HCT116 (cell line): ENCODE data around the gene CBR4. TPM values are rescaled to one million over a fixed set of nuclear protein-coding genes. Genes with fewer than 3 reads are reported as not detected.

Experiments
- ATAC-seq: fragments of 200-7000 bp; cut with Tn5 transposase; 2 replicates; pipeline ENCODE4 v1.9.1; 2020; ENCODE audit warnings: mild to moderate bottlenecking, moderate library complexity
- BruUV-seq: library from RNA; stranded (reverse); fragments of 400-500 nt; replicated peaks from 2 replicates; lab custom pipeline; 2021; lab: Mats Ljungman, UMichigan
- CTCF ChIA-PET: fragments of 300-600 bp; sonication (Branson Sonifier 250); formaldehyde crosslinking; loops from one replicate; lab custom pipeline; 2021; ENCODE audit warnings: antibody characterized with exemption; lab: Charles Lee
- POLR2A ChIA-PET: fragments of 300-600, 350-600 bp; sonication (Branson Sonifier 250); formaldehyde crosslinking; loops from one replicate; lab custom pipeline; 2021; ENCODE audit warnings: antibody characterized with exemption; lab: Charles Lee
- RAD21 ChIA-PET, 2 experiments: fragments of 300-600 bp; sonication (Branson Sonifier 250); formaldehyde crosslinking; loops; one replicate each; lab custom pipeline; 2023; ENCODE audit warnings: low total read pairs in 2 of 2; ENCODE audit not compliant: uncharacterized antibody in 2 of 2, unreplicated experiment in 2 of 2, low non-redundant PET in 1 of 2; lab: Charles Lee
- DNase-seq: peaks from one replicate; pipeline ENCODE4 v3.0.0-alpha.2; 2010; ENCODE audit warnings: low read depth, low spot score
- H2AFZ ChIP-seq: fragments of 200-600 bp; shearing (Covaris generic), sonication (generic); 2 replicates; pipeline ENCODE4 v1.6.1; 2017; ENCODE audit warnings: low read depth, mixed run types, mixed read lengths, antibody characterized with exemption, low read length; ENCODE audit not compliant: poor library complexity, severe bottlenecking
- H3K27ac ChIP-seq: 2 replicates; pipeline ENCODE4 v1.5.1; 2012; ENCODE audit warnings: low read depth, low read length
- H3K27me3 ChIP-seq: fragments of 200-600 bp; sonication (generic); 2 replicates; pipeline ENCODE4 v1.6.1; 2016; ENCODE audit warnings: mixed run types, low read length, mixed read lengths; ENCODE audit not compliant: insufficient read depth
- H3K36me3 ChIP-seq, 2 experiments: fragments of 200-500 bp in 1 of 2; fragments of 200-600 bp in 1 of 2; sonication (Bioruptor generic) in 1 of 2; sonication (generic) in 1 of 2; 2 replicates each; pipeline versions ENCODE4 v1.5.1 to v1.6.1; 2014 to 2016; ENCODE audit warnings: low read length in 2 of 2, inconsistent platforms in 1 of 2, mixed read lengths in 1 of 2, mixed run types in 1 of 2; ENCODE audit not compliant: insufficient read depth in 2 of 2, control insufficient read depth in 1 of 2
- H3K4me1 ChIP-seq, 2 experiments: fragments of 200-600 bp in 1 of 2; sonication (generic) in 1 of 2; 2 replicates each; pipeline versions ENCODE4 v1.5.1 to v1.6.1; 2012 to 2017; ENCODE audit warnings: low read length in 2 of 2, inconsistent platforms in 1 of 2, mild to moderate bottlenecking in 1 of 2, mixed read lengths in 1 of 2, mixed run types in 1 of 2, moderate library complexity in 1 of 2; ENCODE audit not compliant: insufficient read depth in 2 of 2, control insufficient read depth in 1 of 2
- H3K4me2 ChIP-seq: fragments of 200-600 bp; sonication (generic); 2 replicates; pipeline ENCODE4 v1.6.1; 2017; ENCODE audit warnings: mixed run types, low read length, mixed read lengths
- H3K4me3 ChIP-seq, 2 experiments: fragments of 200-600 bp in 1 of 2; sonication (generic) in 1 of 2; replicated peaks in 1 of 2; 2 replicates each; pipeline ENCODE4 v1.5.1; 2011 to 2016; ENCODE audit warnings: low read length in 2 of 2, control low read depth in 1 of 2, low read depth in 1 of 2, mild to moderate bottlenecking in 1 of 2, mixed read lengths in 1 of 2, mixed run types in 1 of 2
- H3K79me2 ChIP-seq: fragments of 200-600 bp; sonication (generic); 2 replicates; pipeline ENCODE4 v1.6.1; 2017; ENCODE audit warnings: mild to moderate bottlenecking, mixed run types, low read length, moderate library complexity, mixed read lengths; ENCODE audit not compliant: insufficient read depth
- H3K9ac ChIP-seq: fragments of 200-600 bp; sonication (generic); 2 replicates; pipeline ENCODE4 v1.6.1; 2016; ENCODE audit warnings: low read length, mixed read lengths
- H3K9me2 ChIP-seq: fragments of 200-600 bp; sonication (generic), shearing (Covaris generic); 2 replicates; pipeline ENCODE4 v1.6.1; 2017; ENCODE audit warnings: mixed run types, mild to moderate bottlenecking, moderate library complexity; ENCODE audit not compliant: insufficient read depth
- H3K9me3 ChIP-seq, 2 experiments: fragments of 200-500 bp in 1 of 2; fragments of 200-600 bp in 1 of 2; sonication (Bioruptor generic) in 1 of 2; sonication (generic) in 1 of 2; 2 replicates each; pipeline ENCODE4 v1.6.1; 2014 to 2017; ENCODE audit warnings: low read length in 2 of 2, mixed read lengths in 2 of 2, inconsistent platforms in 1 of 2, low read depth in 1 of 2, mild to moderate bottlenecking in 1 of 2, mixed run types in 1 of 2, moderate library complexity in 1 of 2; ENCODE audit not compliant: control insufficient read depth in 1 of 2, insufficient read depth in 1 of 2
- H4K20me1 ChIP-seq: fragments of 200-600 bp; sonication (generic), shearing (Covaris generic); 2 replicates; pipeline ENCODE4 v1.6.1; 2017; ENCODE audit warnings: mixed run types, mild to moderate bottlenecking, moderate library complexity; ENCODE audit not compliant: insufficient read depth
- CBX3 ChIP-seq: IDR thresholded peaks from 2 replicates; pipeline ENCODE4 v1.6.1; 2012; ENCODE audit warnings: low read depth
- CEBPB ChIP-seq: IDR thresholded peaks from 2 replicates; pipeline ENCODE4 v1.6.1; 2012; ENCODE audit warnings: low read depth
- EZH2 ChIP-seq: fragments of 200-600 bp; sonication (generic); IDR thresholded peaks from 2 replicates; pipeline ENCODE4 v1.6.1; 2017; ENCODE audit warnings: antibody characterized with exemption, mixed run types
- EZH2phosphoT487 ChIP-seq: fragments of 200-600 bp; IDR thresholded peaks from 2 replicates; pipeline ENCODE4 v1.6.1; 2018; ENCODE audit warnings: antibody characterized with exemption, borderline replicate concordance
- FOSL1 ChIP-seq: IDR thresholded peaks from 2 replicates; pipeline ENCODE4 v1.6.1; 2012; ENCODE audit warnings: low read depth
- JUND ChIP-seq: IDR thresholded peaks from 2 replicates; pipeline ENCODE4 v1.6.1; 2012
- RAD21 ChIP-seq: IDR thresholded peaks from 2 replicates; pipeline ENCODE4 v1.6.1; 2012; ENCODE audit warnings: low read depth, mild to moderate bottlenecking
- SIN3A ChIP-seq: IDR thresholded peaks from 2 replicates; pipeline ENCODE4 v1.6.1; 2012; ENCODE audit warnings: low read depth
- SRF ChIP-seq: IDR thresholded peaks from 2 replicates; pipeline ENCODE4 v1.6.1; 2012; ENCODE audit warnings: low read depth
- TCF7L2 ChIP-seq: IDR thresholded peaks from 2 replicates; pipeline ENCODE4 v1.7.0; 2011; ENCODE audit warnings: borderline replicate concordance, inconsistent platforms; ENCODE audit not compliant: insufficient read depth, insufficient read length; ENCODE audit errors: extremely low read depth
- YY1 ChIP-seq: IDR thresholded peaks from 2 replicates; pipeline ENCODE4 v1.6.1; 2011; ENCODE audit warnings: low read length, low read depth, moderate library complexity, mild to moderate bottlenecking; ENCODE audit not compliant: insufficient replicate concordance; ENCODE audit errors: extremely low read depth
- ZNF274 ChIP-seq: fragments of 200-500 bp; sonication (Bioruptor generic); IDR thresholded peaks from 2 replicates; pipeline ENCODE4 v1.6.1; 2014; ENCODE audit warnings: mild to moderate bottlenecking, low read depth, low read length, inconsistent platforms
- intact Hi-C: fragments of 100-400 bp; cut with micrococcal nuclease; formaldehyde crosslinking; loops from 2 replicates; pipeline ENCODE4 v1.10.0; 2022
- total RNA-seq: library from RNA; stranded (reverse); gene quantifications from one replicate; pipeline ENCODE4 v1.2.1, GENCODE V29; 2021; ENCODE audit not compliant: unreplicated experiment
- TF ChIP-seq, protein P1 (sequence below): IDR thresholded peaks from 2 replicates; pipeline ENCODE4 v1.6.1; 2012

The CBR4 gene
- total RNA-seq, 1 experiment from 2014 or later: 32.3 TPM

DNA sequence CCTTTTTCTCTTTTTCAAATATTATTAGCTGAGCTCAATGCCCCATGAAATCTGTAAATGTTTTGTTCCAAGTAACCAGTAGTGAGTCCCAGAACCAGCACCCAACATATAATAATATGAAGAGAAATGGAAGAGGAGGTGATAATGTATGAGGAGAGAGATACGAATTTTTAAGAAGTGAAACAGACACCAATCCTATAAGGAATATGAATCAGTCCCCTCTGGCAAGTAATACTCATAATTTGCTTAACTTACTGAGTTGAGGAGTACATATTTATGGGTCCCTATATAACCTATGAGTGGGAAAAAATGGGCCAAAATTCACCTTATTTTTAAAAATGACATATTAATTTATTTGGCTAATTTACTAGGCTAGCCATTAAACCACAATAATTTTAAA is 8.4 kb upstream of the CBR4 start:
- Histone ChIP-seq H3K9ac (no peak overlapping the region), H3K79me2 (no peaks in the 10 kb centered on the region), H3K27ac (no peak overlapping the region), H3K4me3 (no peak overlapping the region), H3K4me1 (no peaks in the 10 kb centered on the region), H3K36me3 (no peaks in the 10 kb centered on the region), H2AFZ (peak overlapping the region; percentile 48), H3K9me3 (no peaks in the 10 kb centered on the region), H4K20me1 (no peaks in the 10 kb centered on the region), H3K9me2 (no peaks in the 10 kb centered on the region), H3K4me2 (no peak overlapping the region), H3K27me3 (no peaks in the 10 kb centered on the region)
- DNase-seq: no peak
- no peak for ATAC-seq
- TF ChIP-seq YY1 (no peak), EZH2phosphoT487 (no peak), RAD21 (no peak), TCF7L2 (no peak), SIN3A (no peak), CEBPB (no peak), EZH2 (no peak), JUND (no peak), CBX3 (no peak)
- ChIA-PET RAD21 (no interaction called here), CTCF (no interaction called here), POLR2A (no interaction called here)
- no TSS peak for BruUV-seq
- intact Hi-C loops: no loop called here

DNA sequence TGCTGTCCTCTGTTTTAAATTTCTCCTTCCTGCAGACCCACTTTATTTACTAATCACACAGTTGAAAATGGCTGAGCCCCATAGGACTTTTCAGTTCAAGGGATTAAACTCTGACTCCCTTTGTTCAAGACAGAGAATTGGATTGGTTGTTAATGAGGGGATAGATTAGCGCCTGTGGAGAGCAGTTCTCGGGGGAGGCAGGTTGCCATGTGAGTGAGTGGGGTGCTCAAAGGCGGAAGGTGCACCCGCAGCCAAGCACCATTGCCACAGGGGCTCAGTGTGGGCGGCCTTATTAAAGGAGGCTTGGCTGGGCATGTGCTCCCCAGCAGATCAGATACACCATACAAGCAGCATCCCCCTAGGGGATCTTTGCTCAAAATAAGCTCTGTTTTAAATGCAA is 7.9 kb upstream of the CBR4 start:
- ATAC-seq: no peak
- Histone ChIP-seq H3K9ac (no peak overlapping the region), H4K20me1 (no peaks in the 10 kb centered on the region), H3K9me3 (no peaks in the 10 kb centered on the region), H3K79me2 (no peaks in the 10 kb centered on the region), H3K4me3 (no peak overlapping the region), H3K36me3 (no peaks in the 10 kb centered on the region), H2AFZ (peak overlapping the region; percentile 48), H3K4me2 (no peak overlapping the region), H3K9me2 (no peaks in the 10 kb centered on the region), H3K27me3 (no peaks in the 10 kb centered on the region), H3K27ac (no peak overlapping the region), H3K4me1 (no peaks in the 10 kb centered on the region)
- ChIA-PET RAD21 (no interaction called here), POLR2A (no interaction called here), CTCF (no interaction called here)
- no peak for DNase-seq
- no peak for TF ChIP-seq SRF
- no peak for TF ChIP-seq FOSL1
- no peak for TF ChIP-seq JUND
- TF ChIP-seq, protein P1, sequence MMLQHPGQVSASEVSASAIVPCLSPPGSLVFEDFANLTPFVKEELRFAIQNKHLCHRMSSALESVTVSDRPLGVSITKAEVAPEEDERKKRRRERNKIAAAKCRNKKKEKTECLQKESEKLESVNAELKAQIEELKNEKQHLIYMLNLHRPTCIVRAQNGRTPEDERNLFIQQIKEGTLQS: no peak
- TF ChIP-seq ZNF274: no peak
- TF ChIP-seq CBX3: no peak
- intact Hi-C loops: no loop called here
- no TSS peak for BruUV-seq
